ENCODE results near the gene RAB5IF.

DNA sequence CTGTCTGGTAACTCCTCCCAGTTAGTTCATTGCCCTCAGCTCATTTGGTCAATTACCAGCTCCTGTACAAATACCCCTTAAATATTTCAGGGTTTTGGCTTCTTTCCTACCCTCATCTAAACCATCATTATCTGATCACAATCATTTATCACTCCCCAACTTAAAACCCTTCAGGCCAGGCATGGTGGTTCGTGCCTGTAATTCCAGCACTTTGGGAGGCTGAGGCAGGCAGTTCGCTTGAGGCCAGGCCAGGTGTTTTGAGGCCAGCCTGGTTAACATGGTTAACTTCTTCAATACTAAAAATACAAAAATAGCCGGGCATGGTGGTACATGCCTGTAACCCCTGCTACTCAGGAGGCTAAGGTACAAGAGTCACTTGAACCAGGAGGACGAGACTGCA lies 22.8 kb upstream of the RAB5IF start:
- TF ChIP-seq EZH2 (IDR thresholded peaks at IDR 0.05; ENCODE audit: insufficient read depth, poor library complexity, severe bottlenecking) (no peak), EZH2phosphoT487 (IDR thresholded peaks at IDR 0.05; ENCODE audit: insufficient read depth, low read depth) (no peak)
